Stimulated activated CD4-positive, alpha-beta T cell treated with anti-CD3 and anti-CD28 coated beads, Interleukin-15, amount 100 ng/mL, for 48 hours (primary cell): ENCODE data around the gene TSGA10IP.
A peak's percentile ranks its signal among the peaks of the same experiment; 100 is the strongest.

ENCODE experiments used
- DNase-seq, 2 donors: peaks; one replicate each; pipeline ENCODE4 v3.0.0-alpha.2; 2020; ENCODE audit warnings: low read depth in 2 of 2

Gene TSGA10IP

DNA sequence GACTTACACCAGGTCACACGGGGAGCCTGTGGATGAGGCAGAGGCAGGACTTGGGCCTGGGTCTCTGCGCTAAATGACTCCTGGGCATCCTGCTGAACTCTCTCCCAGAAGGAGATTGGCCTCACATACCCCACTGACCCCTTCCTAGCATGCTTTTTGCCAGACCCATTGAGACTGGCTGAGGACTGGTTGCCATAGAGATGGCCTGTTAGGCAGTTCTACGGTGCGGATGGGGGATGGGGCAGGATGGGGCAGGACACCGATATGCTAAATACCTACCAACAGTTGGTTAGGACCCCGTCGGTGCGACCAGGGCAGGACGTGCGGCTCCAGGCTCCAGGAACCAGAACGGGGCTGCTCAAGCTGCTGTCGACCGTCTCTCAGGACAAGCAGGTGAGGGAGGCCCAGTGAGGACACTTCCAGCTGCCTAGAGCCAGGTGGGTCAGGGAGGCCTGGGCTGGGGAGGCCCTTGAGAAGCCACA is at the start of gene TSGA10IP:
TSS of gene TSGA10IP (plus strand) at position 51 of the 482 bp plus-strand sequence. CDS start at position 247, 196 bp downstream.
- no peak for DNase-seq

DNA sequence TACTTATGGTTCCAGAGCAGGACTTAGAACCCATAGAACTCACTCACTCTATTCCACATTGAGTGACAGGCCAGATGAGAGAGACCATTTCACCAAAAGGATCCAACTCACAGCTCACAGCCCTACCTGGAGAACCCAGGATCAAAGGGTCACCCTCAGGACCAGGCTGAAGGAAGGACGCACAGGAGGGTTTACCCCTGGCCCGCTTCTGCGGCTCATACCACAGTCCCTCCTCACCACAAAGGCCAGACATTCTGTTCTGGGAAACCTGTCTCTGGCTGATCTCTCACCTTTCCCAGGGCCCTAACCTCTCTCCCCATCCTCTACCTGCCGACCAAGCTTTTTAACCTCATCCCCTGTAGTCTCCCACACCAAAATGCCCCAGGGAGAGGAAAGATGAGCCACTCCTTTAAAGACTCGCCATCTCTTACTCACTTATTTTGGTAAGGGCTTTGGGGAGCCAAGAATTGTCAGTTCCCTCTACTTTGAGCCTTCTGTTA is 49.7 kb upstream of the TSGA10IP start:
- DNase-seq = no peak

DNA sequence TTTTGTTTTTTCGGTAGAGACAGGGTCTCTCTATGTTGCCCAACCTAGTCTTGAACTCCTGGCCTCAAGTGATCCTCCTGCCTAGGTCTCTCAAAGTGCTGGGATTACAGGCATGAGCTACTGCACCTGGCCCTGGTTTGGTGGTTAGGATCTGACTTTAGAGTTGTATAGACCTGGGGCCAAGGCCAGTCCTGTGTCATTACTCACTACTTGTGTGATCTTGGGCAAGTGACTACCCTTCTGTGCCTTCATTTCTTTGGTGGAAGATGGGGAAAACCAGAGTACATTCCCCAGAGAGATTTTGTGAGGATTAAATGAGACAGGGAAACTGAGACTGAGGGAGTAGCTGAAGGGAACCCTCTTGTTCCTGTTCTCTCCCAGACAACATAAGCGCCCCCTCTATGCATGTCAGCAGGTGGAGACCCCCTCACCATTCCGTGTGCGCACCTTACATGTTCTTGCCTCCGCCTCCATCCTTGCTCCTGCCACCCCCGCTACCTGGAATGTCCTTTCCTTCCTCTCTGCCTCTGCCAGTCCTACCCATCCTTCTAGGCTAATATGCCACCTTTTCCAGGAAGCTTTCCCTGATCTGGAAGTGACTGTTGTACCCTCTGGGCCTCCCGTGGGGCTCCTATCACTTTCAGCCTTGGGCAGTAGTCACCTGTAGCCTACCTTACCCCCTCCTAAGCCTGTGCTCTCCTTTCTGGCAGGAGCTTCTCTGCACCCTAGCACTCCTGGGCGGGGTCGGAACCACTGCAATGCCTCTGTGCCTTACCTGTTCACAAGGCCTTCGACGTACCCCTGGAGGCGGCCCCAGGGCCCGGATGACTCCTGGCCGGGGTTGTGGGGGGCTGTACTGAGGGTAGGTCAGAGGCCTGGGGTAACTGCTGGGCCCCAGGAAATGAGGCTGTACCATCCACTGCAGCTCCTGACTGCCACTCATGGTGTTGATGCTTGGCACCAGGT is 49.0 kb upstream of the TSGA10IP start:
- DNase-seq = no peak

DNA sequence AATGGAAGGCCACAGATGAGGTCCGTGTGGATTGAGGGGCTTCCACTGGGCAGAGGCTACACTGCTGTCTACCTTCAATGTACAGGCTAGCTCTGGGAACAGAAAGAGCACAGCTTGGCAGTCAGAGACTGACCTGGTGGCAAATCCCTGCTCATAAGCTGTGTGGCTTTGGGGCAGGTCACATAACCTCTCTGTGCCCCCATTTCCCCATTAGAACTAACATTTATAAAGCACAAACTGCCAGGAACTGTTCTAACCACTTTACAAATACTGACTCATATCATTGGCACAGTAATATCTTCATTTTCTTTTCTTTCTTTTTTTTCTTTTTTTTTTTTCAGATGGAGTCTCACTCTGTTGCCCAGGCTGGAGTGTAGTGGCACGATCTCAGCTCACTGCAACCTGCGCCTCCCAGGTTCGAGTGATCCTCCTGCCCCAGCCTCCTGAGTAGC is 48.2 kb upstream of the TSGA10IP start:
- no peak for DNase-seq

DNA sequence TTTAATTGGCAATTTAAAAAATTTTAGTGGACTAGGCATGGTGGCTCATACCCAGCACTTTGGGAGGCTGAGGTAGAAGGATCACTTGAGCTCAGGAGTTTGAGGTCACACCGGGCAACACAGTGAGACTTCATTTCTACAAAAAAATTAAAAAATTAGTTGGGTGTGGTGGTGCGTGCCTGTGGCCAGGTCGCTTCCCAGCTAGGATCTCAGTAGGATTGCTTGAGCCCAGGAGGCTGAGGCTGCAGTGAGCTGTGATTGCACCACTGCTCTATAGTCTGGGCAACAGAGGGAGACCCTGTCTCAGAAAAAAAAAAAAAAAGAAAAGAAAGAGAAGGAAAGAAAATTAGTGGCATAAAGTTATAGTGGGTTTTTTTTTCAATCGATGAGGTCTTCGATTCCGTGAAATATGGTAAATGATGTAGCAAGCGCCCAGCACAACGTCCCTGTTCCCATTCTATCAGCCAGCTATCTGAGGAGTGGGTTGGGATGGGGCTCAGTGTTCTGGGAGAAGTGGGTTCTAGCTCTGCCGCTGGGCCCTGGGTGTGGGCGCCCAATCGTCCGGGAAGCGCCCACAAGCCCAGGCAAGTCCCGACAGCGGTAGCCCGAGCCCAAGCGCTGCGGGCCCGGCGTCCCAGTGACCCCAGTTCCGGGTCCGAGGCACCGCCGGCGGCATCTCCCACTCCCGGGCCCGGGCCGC is 46.5 kb upstream of the TSGA10IP start:
- DNase-seq = no peak

DNA sequence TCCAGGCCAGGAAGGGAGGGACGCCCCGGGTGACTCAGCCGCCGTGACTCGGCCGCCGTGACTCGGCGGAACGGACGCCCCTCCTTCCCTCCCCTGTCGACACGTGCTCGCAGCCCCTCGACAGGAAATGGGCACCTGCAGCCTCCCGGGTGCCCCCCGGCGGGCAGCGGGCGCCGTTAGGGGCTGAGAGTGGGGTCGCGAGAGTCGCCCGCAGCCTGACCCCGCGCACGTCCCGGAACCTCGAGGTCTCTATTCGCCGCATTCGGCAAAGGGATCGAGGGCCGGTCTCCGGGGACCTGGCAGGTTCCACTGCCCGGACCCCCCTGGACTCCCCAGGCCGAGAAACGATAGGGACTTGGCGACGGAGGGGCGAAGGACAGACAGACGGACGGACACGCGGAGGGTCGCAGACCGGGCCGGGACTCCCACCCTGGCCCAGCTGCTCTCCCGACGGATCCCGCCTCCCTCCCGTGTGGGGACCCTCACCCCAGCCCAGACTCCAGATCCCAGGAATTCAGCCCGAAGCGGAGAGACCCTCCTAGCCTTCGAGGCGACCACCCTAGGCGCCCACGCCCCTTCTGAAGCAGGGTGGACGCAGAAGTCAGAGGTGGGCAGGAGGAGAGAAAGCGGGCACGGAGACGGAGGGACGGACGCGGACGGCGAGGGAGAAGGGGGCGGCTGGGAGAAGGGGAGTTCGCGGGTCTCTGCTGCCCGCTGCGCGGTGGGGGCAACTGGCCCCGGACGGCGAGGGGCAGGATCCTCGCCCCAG is 45.7 kb upstream of the TSGA10IP start:
- peak in 1 of 2 donors; percentile 72 for DNase-seq

DNA sequence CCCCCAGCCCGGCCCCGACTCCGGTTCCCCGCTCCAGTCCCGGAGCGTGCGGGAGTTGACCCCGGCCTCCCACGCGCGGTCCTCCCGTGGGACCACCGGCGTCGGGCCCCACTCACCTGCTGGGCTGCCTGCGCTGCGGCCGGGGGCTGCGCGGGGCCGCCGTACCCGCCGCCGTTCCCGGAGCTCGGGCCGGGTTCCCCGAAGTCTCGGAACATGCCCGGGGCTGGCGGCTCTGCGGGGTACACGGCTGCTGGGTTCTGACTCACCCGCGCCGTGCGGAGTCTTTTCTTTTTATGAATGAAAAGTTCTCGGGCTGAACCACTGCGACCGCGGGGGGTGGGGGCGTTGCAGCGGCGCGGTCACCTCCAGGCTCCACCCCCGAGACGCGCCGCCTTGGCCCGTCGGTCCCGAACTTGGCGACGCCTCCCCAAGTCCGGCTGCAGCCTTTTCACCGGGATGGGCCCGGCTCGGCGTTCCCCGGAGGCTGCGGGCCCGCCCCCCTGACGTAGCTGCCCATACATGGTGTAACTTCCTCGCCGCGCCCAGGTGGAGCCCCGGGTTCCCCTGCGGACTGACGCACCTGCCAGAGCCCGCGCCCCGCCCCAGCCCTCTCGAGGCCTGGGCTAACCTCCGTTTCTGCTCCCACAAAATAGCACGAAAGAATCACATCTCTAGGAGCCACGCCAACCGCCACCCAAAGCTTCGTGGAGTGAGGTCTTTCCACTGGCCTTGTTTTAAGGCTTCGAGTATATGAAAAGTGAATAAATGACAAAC is 45.0 kb upstream of the TSGA10IP start, which contains the start of gene FOSL1:
TSS of gene FOSL1 (minus strand) at position 264 of the 774 bp plus-strand sequence. CDS start at position 215, 49 bp downstream.
- DNase-seq = peak; percentile 92 to 97

DNA sequence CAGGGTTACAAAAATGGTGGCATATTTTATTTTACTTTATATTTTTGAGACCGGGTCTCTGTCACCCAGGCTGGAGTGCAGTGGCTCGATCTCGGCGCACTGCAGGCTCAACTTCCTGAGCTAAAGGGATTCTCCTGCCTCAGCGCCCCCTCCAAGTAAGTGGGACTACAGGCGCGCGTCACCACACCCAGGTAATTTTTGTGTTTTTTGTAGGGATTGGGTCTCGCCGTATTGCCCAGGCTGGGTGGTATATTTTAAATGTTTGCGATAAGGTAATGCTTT is 44.4 kb upstream of the TSGA10IP start:
- DNase-seq = no peak

DNA sequence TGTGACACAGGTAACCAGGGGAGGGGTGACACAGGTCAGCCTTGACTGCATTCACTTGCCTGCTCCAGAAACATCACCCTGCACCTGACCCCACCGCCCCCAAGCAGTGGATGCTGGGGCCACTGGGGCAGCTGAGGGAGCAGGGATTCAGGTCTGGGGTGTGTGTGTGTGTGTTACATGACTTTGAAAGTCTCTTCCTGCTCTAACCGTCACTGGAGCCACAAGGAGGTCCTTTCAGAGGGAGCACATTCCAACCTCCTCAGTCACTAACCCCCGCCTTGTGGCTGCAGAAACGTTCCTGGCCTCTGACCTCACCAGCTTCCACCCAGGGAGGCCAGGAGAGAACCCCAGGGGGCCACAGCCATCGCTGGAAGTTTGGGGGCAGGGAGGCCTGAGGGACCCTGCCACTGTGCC is 42.2 kb upstream of the TSGA10IP start:
- DNase-seq = no peak

DNA sequence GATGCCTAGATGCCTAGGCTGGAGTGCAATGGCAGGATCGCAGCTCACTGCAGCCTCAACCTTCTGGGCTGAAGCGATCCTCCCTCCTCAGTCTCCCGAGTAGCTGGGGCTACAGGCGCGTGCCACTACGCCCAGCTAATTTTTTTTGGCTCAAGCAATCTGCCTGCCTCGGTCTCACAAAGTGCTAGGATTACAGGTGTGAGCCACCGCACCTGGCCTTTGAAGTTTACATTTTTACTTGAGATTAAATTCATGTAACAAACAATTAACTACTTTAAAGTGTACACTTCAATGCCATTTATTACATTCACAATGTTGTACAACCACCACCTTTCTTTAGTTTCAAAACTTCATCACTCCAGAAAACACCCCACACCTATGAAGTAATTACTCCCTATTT is 41.6 kb upstream of the TSGA10IP start:
- DNase-seq = no peak

DNA sequence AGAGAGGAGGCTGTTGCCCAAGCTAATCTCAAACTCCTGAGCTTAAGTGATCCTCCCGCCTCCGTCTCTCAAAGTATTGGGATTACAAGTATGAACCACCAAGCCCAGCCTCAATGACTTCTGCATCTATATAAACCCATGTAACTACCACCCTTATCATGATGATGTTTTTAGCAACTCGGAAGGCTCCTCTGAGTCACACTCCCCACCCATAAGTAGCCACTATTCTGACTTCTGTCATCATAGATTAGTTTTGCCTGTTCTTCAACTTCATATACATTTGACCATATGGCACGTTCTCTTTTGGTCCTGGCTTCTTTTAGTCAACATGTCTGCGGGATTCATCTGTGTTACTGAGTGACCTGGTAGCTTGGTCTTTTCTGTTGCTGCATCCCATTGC is 38.7 kb upstream of the TSGA10IP start:
- DNase-seq = no peak

DNA sequence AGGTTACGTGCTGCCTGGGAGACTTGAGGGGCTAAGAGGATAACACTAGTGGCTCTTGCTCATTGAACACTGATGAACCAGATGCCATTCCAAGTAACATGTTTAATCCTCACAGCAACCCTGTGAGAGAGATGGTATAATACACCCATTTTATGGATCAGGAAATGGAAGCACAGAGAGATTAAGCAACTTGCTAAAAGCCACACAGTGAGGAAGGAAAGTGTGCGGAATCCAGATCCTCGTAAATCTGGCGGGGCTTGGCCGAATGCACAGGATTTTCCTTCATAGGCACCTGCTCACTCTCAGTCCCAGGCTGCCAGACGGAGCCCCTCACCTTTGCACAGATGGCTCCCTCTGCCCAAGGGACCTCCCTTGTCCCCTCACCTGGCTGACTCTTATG is 37.4 kb upstream of the TSGA10IP start:
- no peak for DNase-seq

DNA sequence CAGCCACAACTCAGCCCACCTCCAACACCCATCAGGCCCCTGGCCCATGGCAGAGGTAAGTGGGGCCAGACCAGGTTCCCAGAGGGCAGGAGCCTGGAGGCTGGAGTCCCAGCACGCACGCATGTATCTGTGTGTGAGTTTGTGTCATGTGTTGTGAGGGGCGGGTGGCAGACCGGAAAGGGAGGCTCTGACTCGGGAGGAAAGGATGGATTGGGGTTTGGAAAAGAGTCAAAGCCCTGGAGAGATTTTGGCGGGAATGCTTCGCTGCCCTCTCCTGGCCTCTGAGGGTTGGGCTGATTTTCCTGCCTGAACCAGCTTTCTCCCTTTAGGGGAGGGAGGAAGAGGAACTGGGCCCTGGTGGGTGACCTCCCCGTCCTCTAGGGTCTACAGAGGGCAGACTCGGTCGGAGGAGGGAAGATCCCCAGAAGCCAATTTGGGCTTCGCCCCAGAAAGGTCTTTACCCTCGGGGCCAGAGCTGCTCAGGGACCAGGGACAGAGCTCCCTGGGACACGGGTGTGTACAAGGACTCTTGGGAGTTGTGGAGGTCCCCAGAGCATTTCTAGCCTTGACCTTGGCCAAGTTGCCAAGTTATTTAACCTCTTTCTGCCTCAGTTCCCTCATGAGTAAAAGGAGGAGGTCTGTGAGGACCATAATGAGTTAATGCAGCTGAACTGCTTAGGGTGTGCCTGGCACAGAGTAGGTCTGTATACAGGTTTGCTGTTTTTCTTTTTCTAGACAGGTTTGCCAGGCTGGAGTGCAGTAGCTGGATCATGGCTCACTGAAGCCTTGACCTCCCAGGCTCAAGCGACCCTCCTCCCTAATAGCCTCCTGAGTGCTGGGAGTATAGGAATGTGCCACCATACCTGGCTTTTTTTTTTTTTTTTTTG is 33.4 kb upstream of the TSGA10IP start:
- no peak for DNase-seq

DNA sequence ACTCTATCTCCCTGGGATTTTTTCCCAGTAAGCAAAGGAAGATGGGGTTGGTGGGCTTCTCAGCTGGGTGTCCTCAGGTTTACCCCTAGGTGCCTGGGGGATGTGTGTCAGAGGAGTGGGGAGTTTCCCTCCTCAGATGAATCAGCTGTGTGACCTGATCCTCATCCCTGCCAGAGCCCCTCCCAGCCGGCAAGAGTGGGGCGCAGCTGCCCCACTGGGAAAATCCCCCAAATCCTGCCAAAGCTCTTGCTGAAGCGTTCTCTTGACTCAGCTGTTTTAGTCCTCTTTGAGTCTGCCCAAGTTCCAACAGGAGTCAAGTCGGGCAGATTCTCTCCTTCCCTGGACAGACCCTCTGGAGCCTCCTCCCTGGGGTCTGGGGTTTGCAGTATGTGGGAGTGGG is 32.4 kb upstream of the TSGA10IP start:
- DNase-seq = no peak

DNA sequence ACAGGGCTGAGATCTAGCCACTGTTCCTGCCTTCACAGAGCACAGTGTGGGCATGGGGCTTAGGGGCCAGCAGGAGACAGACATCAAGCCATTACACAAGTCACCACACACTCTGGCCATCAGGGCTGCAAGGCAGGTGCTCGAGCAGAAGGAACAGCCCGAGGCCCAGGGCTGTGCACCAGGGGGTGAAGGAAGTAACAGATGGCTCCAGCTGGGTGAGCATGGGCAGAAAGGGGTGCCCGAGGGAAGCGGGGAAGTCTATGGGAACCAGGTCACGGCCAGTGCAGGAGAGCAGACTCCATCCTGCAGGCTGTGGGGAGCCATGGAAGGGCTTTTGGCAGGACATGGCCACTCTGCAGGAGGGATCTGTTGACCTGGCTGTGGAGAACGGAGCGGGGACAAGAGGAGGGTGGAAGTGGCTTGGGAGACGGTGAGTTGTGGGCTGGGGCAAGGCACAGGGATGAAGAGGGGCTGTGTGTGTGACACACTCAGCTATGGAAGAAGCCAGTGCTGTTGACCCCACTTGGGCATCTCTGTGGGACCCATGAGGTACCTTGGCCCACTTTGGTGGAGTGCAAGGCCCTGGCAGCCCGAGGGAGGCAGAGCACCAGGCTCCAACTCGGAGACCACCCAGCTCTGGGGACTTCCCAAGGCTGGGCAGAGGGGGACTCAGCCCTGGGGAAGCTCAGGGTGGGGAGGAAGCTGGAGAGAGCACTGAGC is 30.0 kb upstream of the TSGA10IP start:
- DNase-seq = no peak

DNA sequence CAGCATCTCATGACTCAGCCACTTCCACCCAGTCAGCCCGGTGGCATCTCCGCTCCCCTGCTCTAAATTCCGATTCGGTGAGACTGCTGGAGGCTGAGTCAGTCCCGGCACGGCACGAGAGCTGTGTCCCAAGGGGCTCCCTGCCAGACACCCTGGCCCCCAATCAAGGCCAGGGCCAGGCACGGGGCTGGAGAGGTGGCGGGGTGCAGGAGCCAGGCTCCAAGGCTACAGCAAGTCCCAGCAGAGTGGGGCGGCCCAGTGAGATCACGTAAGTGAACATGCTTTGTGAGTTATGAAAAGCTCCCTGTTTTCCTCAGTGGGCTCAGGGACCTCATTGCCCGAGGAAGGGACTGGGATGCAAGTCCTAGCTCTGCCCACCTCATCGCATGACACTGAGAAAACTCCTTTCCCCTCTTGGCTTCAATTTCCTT is 29.4 kb upstream of the TSGA10IP start:
- DNase-seq = no peak

DNA sequence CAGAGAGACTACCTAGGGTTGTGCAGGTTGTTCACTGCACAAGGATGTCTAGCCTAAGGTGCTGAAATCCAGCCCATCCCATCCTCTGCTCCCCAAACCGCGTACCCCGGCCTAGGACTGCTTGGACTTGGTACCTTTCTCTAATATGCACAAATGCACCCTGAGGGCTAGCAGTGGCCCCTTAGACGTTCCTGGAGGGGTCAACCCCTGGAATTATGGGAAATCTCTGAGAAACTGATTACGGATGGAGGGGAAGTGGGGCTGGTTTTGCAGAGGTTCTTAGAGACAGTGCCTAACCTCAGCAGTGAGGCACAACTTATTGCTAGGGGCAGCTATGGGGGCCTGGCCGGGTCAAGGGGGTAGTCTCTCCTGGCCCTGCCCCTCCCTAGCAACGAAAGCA is 28.9 kb upstream of the TSGA10IP start:
- DNase-seq = no peak

DNA sequence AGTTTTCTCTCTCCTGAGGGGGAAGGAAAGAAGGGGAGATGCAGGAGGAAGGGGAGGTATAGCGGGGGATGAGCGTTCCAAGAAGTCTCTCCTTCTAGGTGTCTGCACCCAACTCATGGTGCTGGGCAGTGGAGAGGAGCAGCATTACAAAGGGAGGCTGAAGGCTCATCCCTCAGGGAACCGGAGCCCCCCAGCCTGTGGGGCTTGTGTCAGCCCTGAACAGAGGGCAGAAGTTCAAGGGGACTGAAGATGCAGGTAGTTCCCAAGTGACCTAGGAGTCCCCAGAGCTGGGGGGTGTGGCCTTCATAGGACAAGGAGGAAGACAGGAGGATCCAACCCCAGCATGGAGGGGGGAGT is 28.2 kb upstream of the TSGA10IP start:
- DNase-seq = no peak

DNA sequence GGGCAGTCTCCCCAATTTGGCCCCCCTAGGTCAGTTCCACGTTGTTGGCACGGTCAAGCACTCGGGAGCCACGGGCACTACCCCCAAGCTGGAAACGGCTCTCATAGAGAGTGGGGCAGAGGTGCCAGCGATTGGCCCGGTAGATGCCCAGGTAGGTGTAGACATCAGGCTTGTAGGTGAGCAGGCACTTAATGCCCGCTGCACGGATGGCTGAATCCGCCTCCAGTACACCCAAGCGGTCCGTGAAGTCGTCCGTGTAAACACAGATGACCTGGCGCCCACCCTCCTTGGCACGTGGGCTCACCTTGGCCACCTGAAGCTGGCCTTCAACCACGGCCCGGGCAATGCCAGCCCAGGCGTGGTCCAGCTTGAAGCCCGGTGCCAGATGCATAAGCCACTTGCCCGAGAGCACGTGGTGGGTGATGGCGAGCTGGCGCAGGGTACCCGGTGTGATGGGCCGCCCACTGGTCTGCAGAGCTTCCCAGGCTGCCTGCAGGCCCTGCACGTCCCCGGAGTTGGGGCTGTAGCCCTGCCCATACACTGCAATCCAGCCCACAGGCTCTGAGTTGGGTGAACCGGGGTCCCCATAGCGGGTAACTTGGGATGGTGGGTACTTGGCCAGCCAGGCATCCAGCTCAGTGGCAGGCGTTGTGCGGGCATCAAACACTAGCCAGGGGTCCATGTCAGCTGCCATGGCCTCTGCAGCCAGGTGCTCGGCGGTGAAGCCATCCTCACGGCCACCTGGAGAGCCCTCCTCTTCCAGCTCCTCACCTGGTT is 27.7 kb upstream of the TSGA10IP start:
- no peak for DNase-seq
